ENCODE results near the gene PRDM16.
A peak's percentile ranks its signal among the peaks of the same experiment; 100 is the strongest.

The PRDM16 gene

DNA sequence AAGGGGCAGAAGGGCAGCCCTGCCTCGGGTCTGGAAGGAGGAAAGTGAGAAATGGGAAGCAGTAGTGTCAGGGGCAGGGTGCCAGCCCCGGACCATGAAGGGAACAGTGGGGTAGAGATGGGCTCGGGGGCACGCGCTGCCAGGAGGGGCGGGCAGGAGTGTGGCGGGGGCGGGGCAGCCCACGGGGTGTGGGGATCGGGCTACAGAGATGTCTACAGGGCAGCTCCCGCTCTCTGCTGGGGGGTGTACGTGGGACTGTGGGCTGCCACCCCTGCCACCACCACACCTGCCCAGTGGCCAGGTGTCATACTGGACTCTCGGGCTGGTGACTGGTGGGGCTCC, 392.9 kb downstream of the PRDM16 start:
- Mint-ChIP-seq H3K4me1 (peaks cover 6% of the 10 kb centered on the region), H3K27ac (no peak overlapping the region), H3K4me3 (no peak overlapping the region), H3K36me3 (no peaks in the 10 kb centered on the region), H3K27me3 (peaks cover 53% of the 10 kb centered on the region), H3K9me3 (no peaks in the 10 kb centered on the region)
- peak; percentile 10 for ATAC-seq

DNA sequence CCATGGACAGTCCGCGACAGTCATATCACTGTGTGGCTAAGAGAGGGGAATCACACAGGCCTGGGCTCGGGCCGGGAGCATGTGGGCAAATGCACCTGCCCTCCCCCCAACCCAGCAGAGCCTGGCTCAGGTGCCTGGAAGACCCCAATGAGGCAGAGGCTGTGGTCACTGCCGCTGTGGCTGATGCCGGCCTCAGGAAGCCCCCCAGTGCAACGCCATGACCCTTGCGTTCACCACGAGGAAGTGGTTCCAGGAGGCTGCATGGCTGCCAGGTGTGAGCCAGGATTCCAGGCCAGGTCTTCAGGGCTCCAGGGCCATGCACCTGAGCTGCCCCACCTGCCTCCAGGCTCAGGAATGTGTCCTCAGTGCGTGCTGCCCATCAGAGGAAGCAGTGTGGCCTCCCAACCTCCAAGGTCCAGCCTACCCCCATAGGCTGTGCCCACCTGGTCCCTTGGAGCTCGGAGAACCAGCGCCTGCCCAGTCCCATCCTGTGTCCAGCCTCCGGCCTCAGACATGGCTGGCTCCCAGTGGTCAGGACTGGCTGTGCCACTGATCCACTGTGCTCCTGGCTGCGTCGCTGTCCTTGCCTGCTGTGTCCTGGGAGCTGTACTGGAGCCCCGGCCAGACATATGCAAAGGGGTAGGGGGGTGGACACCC, 393.5 kb downstream of the PRDM16 start:
- Mint-ChIP-seq H3K4me1 (peaks cover 6% of the 10 kb centered on the region), H3K4me3 (no peak overlapping the region), H3K36me3 (no peaks in the 10 kb centered on the region), H3K27ac (no peak overlapping the region), H3K9me3 (no peaks in the 10 kb centered on the region), H3K27me3 (peaks cover 59% of the 10 kb centered on the region)
- ATAC-seq = no peak

DNA sequence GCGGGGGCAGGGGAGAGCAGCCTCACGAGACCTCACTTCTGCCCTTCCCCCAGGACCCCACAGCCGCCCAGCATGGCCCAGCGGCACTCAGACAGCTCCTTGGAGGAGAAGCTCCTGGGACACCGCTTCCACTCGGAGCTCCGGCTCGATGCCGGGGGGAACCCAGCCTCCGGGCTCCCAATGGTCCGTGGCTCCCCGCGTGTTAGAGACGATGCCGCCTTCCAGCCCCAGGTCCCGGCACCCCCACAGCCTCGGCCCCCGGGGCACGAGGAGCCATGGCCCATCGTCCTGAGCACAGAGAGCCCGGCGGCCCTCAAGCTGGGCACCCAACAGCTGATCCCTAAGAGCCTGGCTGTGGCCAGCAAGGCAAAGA, 394.0 kb downstream of the PRDM16 start:
- no peak for ATAC-seq
- H3K27ac Mint-ChIP-seq = no peak overlapping the region
- H3K4me3 Mint-ChIP-seq = no peak overlapping the region
- no peaks in the 10 kb centered on the region for H3K9me3 Mint-ChIP-seq
- no peaks in the 10 kb centered on the region for H3K36me3 Mint-ChIP-seq
- H3K4me1 Mint-ChIP-seq = peaks cover 6% of the 10 kb centered on the region
- H3K27me3 Mint-ChIP-seq = peaks cover 59% of the 10 kb centered on the region

DNA sequence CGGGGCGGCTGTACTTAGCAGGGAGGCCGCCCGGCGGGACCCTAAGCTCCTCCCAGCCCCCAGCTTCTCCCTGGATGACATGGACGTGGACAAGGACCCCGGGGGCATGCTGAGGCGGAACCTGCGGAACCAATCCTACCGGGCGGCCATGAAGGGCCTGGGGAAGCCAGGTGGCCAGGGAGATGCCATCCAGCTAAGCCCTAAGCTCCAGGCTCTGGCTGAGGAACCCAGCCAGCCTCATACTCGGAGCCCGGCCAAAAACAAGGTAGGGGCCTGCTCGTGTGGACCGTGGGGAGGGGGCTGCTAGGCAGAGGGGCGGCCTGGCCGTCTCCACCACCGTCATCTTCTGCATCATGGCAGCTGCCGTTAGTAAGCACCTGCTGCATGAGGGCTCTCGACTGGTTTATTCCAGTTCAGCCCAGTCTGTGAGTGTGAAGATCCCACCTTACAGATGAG, 394.4 kb downstream of the PRDM16 start:
- Mint-ChIP-seq H3K4me3 (no peak overlapping the region), H3K27me3 (peaks cover 62% of the 10 kb centered on the region), H3K4me1 (peaks cover 6% of the 10 kb centered on the region), H3K27ac (no peak overlapping the region), H3K36me3 (no peaks in the 10 kb centered on the region), H3K9me3 (no peaks in the 10 kb centered on the region)
- ATAC-seq = no peak

DNA sequence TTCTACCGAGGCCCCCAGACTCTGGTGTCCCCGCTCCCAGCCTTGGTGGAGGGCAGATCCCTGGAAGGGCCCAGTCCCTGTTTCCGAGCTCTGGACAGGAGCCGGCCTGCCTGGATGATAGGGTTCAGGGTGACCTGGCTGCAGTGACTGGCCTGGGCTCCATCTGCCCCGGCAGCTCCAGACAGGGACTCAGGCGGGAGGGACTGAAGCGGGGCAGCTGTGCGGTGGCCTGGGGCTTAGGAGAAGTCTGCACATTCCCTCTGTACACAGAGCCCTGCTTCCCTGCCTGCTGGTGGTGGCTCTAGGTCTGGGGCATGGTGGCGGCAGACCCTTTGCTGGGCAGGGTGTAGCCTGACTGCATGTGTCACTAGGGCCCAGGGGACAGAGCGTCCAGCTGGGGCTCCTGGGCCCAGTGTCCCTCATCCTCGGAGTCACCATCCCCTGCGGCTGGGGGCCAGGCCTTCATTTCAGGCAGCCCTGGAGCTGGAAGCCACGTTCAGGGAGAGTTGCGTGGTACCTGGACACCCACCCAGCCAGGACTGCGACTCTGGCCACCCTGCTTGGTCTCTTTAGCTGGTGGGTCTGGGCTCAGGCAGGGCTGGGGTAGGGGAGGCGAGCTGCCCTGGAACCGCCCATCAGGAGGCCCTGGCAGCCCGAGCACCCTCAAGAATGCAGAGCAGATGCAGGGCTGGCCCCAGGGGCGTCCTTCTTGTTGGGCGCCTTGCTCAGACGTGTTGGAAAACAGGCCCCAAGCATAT, 395.1 kb downstream of the PRDM16 start:
- no peaks in the 10 kb centered on the region for H3K36me3 Mint-ChIP-seq
- ATAC-seq = no peak
- H3K27me3 Mint-ChIP-seq = peaks cover 65% of the 10 kb centered on the region
- H3K4me1 Mint-ChIP-seq = peaks cover 6% of the 10 kb centered on the region
- H3K4me3 Mint-ChIP-seq = no peak overlapping the region
- no peak overlapping the region for H3K27ac Mint-ChIP-seq
- H3K9me3 Mint-ChIP-seq = no peaks in the 10 kb centered on the region

DNA sequence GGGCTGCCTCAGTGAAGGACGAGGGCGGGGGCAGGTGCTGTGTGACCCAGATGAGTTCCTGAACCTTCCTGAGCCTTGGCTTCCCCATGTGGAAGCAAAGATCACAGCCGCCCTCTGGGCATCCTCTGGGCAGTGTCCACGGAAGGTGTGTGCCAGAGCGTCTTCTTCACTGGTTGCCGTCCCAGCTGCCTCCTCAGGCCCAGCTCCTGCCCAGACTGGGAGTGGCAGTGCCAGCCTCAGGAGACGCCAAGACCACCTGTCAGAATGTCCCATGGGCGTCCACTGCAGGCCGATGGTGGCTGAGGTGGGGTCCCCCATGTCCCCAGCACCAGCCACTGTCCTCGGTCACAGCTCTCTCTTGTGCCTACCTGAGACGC, 395.6 kb downstream of the PRDM16 start:
- H3K9me3 Mint-ChIP-seq = no peaks in the 10 kb centered on the region
- H3K4me1 Mint-ChIP-seq = peaks cover 6% of the 10 kb centered on the region
- no peak for ATAC-seq
- H3K36me3 Mint-ChIP-seq = no peaks in the 10 kb centered on the region
- peaks cover 59% of the 10 kb centered on the region for H3K27me3 Mint-ChIP-seq
- no peak overlapping the region for H3K4me3 Mint-ChIP-seq
- H3K27ac Mint-ChIP-seq = no peak overlapping the region

DNA sequence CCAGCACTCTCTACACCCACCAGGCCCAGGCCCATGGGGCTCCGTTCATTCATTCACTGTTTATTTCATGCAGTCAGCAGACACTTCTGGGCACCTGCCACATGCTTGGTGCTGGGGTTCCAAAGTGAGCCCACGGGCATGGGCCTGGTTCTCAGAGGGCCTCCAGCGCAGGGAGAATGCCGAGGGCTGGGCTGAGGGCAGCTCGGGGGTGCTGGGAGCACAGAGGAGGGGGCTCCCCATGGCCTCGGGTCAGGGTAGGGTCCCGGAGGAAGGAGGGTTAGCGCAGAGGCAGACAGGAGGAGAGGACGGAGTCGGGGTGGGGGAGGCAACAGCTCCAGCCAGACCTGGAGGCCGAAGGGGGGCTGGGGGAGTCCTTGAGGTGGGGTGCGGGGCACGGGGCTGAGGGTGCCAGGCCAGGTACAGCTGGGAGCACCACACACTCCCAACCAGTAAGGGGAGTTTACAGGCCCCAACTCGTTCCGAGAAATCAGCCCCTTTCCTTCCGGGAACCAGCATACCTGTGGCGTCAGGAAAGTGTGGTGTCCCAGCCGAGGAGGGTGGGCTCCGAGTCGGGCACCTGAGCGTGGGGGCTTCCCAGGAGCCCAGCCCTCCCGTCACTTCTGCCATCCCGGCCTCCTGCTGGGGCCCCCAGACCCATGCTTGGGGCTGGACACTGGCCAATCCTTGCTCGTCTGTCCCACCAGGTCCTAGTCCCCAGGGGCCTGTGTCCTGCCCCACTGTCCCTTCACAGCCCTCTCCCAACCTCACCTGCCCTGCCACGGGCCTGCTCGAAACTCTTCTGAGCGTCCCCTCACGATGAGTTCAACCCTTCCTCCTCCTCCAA, 396.3 kb downstream of the PRDM16 start:
- H3K27ac Mint-ChIP-seq = no peak overlapping the region

DNA sequence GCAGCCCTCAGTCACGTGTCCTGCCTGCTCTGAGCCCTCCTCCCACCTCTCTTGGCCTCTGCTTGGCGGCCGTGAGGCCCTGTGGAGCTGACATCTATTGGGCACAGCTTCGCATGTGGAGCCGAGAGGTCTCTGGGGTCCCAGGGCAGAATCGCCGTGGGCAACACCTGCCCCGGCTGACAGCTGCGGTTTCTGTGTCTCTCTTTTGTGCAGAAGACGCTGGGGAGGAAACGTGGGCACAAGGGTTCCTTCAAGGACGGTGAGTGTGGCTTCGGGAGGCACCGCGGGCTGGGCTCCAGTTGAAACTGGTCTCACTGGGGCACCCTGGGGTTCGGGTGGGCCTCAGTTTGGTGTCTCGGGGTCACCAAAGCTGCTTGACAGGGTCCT, 396.9 kb downstream of the PRDM16 start:
- Mint-ChIP-seq H3K36me3 (no peaks in the 10 kb centered on the region), H3K27ac (no peak overlapping the region), H3K4me1 (peaks cover 14% of the 10 kb centered on the region), H3K27me3 (peaks cover 56% of the 10 kb centered on the region), H3K9me3 (peaks cover 3% of the 10 kb centered on the region), H3K4me3 (no peak overlapping the region)
- ATAC-seq = no peak

More for the DNA sequence above, 396.3 kb downstream of the PRDM16 start:
- ATAC-seq = no peak
- peaks cover 9% of the 10 kb centered on the region for H3K4me1 Mint-ChIP-seq
- peaks cover 56% of the 10 kb centered on the region for H3K27me3 Mint-ChIP-seq
- H3K9me3 Mint-ChIP-seq = peaks cover under 1% of the 10 kb centered on the region
- H3K36me3 Mint-ChIP-seq = no peaks in the 10 kb centered on the region
- no peak overlapping the region for H3K4me3 Mint-ChIP-seq

DNA sequence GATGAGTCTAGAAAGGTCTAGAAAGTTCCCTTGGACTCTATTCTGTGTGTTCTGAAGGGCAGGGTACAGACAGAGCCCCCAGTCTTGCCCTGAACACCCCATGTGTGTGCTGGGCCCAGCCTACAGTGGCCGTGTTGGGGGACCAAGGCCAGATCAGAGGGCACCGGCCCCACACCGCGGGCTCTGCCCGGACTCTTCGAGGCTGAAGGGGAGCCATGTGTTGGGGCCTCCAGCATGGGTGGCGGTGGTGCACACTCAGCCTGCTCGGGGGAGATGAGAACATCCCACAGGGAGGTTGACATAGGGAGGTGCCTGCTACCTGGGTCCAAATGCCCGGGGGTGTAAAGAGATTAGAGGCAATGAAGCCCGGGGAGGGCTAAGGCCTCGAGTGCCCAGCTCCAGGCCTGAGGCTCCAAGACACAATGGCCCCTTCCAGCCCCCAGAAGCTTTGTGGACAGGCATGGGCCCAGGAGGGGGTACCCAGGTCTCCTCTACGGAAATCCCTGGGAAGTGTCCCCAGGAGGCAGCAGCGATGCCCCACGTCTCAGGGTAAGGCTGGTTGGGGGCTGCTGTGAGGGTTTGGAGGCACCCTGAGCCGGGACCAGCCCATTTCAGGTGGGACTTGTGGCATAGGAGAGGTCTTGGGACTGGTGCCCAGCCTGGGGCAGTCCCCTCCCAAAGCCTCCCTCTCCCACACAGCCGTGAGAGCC, 397.5 kb downstream of the PRDM16 start:
- no peak overlapping the region for H3K4me3 Mint-ChIP-seq
- peaks cover 14% of the 10 kb centered on the region for H3K4me1 Mint-ChIP-seq
- H3K36me3 Mint-ChIP-seq = no peaks in the 10 kb centered on the region
- peaks cover 3% of the 10 kb centered on the region for H3K9me3 Mint-ChIP-seq
- H3K27me3 Mint-ChIP-seq = peaks cover 55% of the 10 kb centered on the region
- ATAC-seq = no peak
- no peak overlapping the region for H3K27ac Mint-ChIP-seq

DNA sequence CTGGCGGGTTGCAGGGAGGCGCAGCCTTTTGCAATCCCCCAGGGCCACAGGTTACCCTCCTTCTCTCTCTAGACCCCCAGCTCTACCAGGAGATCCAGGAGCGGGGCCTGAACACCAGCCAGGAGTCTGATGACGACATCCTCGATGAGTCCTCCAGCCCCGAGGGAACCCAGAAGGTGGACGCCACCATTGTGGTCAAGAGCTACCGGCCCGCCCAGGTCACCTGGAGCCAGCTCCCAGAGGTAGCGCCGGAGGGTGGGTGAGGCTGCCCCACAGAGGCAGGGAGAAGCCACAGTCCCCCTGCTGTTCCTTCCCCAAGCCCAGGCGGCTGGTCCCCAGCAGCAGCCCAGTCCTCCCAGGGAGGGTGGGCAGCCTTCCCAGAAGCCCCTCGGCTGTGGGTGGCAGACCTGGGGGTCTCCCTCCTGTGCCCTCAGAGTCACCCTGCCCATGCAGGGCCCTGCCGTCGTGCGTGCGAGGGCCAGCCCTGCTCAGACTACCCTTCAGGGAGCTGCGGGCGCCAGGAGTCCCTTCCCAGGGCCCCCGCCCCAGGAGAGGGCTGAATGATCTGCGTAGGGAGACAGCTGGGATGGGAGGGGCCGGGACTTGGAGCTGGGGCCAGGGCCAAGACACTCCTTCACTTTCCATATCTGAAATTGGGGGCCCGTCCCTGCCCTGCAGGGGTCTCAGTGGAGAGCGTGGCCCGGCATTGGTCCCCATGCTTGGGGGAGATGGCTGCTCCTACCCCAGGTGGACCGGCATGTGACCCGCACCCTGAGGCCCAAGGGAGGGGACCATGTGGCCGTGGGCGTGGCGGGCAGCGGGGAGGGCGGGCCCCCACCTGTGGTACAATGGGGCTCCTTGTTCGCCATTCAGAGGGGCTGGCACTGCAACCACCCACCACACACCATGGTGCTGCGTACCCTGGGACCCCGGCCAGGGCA, 398.4 kb downstream of the PRDM16 start:
- ATAC-seq = no peak
- Mint-ChIP-seq H3K4me3 (no peak overlapping the region), H3K27ac (no peak overlapping the region), H3K9me3 (peaks cover 3% of the 10 kb centered on the region), H3K4me1 (peaks cover 14% of the 10 kb centered on the region), H3K27me3 (peaks cover 48% of the 10 kb centered on the region), H3K36me3 (no peaks in the 10 kb centered on the region)

DNA sequence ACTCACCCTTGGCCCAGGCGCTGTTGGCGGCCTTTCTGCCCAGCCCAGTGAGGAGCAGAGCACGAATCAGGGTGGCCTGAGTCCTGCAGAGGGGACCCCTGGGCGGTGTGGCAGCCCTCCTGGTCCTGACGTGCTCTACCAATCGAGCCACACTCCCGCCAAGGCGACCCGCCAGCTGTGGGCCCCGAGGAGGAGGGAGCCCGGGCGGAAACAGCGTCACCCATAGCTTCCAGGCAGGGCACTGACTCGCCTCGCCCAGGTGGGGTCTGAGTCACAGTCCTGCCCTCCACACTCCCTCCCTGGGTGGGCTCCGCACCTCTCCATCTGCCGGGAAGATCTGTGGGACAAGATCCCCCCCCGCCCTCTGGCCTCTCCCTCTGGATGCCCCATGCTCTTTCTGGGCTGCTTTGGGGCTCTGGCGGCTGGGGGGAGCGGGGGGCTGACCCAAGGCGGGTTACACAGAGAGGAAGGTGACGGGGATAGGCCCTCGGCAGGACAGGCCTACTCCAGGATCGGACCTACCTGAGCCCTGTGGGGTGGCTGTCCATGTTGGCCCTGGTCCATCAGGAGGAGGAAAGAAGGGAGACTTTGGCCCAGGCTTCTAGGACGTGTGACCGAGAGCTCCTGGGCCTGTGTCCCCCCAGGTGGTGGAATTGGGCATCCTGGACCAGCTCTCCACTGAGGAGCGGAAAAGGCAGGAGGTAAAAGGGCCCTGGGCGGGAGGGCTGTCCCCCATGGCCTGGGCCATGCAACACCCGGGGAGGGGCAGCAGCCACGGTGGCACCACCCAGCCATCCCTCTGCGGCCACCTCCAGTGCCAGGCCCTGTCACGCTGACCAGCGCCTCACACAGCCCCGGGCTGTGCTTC, 399.5 kb downstream of the PRDM16 start:
- Mint-ChIP-seq H3K9me3 (peaks cover 3% of the 10 kb centered on the region), H3K27me3 (peaks cover 48% of the 10 kb centered on the region), H3K4me3 (no peak overlapping the region), H3K4me1 (peaks cover 14% of the 10 kb centered on the region), H3K27ac (no peak overlapping the region), H3K36me3 (no peaks in the 10 kb centered on the region)
- no peak for ATAC-seq

DNA sequence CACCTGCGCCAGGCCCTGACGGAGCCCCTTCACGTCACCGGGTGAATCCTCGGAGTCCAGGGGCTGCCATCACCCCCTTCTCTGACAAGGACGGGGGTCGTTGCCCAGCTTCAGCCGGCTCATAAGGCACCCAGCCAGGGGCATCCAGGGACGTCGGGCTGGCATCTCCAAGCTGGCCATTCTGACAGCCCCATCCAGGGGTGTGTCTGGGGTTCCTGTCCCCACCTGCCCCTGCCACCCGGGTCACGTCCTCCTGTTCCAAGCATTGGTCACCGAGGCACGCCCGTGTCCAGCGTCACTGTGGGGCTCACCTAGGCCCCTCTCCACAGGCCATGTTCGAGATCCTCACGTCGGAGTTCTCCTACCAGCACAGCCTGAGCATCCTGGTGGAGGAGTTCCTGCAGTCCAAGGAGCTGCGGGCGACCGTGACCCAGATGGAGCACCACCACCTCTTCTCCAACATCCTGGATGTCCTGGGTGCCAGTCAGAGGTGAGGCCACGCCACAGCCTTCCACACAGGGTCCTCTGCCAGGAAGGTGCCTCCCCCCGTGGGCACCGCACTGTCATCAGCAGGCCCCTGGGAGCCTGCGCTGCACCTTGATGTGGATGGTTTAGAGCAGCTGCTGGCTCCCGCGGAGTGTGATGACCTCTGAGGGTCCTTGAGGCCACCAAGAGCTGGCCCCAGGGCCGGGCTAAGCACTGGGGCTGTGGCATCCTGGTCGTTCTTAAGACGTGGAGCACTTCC, 400.3 kb downstream of the PRDM16 start:
- Mint-ChIP-seq H3K27me3 (peaks cover 48% of the 10 kb centered on the region), H3K36me3 (no peaks in the 10 kb centered on the region), H3K27ac (no peak overlapping the region), H3K4me3 (no peak overlapping the region), H3K4me1 (peaks cover 14% of the 10 kb centered on the region), H3K9me3 (peaks cover 3% of the 10 kb centered on the region)
- ATAC-seq = no peak

Data from stimulated activated memory B cell treated with anti-CD40 and anti-IgM and Interleukin-4, amounts not matched to agents 10 μg/mL and 1 μg/mL and 100 μg/mL, for 72 hours (primary cell).